ENCODE measurements around the gene BIN1. TPM values are rescaled to one million over a fixed set of nuclear protein-coding genes. Genes with fewer than 3 reads are reported as not detected.
A peak's percentile ranks its signal among the peaks of the same experiment; 100 is the strongest.

The BIN1 gene
- total RNA-seq, 1 experiment from 2014 or later: 58.6 TPM

DNA sequence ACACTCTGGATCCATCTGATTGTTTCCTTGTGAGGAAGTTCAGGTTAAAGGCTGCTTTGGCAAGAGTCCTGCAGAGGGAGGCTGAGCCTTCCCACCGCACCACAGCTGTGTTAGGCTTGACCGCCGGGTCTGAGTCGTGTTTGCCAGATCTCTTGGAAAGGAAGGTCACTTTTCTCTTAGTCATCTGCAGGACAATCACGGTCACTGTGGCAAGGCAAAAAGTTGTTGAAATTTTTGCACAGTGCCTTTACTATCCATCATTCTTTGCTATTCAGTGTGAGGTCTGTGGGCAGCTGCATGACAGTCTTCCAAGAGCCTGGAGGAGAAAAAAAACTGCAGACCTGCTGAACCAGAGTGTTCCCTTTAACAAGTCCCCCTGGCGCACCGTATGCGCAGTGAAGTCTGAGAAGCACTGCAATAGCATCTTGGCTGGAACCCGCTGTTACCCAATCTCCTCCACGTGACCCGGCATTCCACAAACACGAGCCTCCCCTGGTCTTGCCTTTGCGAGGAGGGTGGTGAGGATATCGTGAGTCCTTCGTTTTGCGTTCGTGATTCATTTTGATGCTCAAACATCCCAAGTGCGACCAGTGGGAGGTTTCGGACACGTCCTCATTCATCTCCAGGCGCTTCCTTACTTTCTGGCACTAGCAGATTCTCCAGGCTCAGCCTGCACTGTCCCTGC is 23.0 kb downstream of the BIN1 start:
- TF ChIP-seq SIN3A (IDR thresholded peaks at IDR 0.05; ENCODE audit: borderline replicate concordance, insufficient read depth, low read depth, low read length) (no peak), POLR2AphosphoS5 (IDR thresholded peaks at IDR 0.05; ENCODE audit: low read depth, low read length) (no peak), TCF7L2 (IDR thresholded peaks at IDR 0.05; ENCODE audit: low read depth, low read length) (no peak)
- TF ChIP-seq, protein P1, sequence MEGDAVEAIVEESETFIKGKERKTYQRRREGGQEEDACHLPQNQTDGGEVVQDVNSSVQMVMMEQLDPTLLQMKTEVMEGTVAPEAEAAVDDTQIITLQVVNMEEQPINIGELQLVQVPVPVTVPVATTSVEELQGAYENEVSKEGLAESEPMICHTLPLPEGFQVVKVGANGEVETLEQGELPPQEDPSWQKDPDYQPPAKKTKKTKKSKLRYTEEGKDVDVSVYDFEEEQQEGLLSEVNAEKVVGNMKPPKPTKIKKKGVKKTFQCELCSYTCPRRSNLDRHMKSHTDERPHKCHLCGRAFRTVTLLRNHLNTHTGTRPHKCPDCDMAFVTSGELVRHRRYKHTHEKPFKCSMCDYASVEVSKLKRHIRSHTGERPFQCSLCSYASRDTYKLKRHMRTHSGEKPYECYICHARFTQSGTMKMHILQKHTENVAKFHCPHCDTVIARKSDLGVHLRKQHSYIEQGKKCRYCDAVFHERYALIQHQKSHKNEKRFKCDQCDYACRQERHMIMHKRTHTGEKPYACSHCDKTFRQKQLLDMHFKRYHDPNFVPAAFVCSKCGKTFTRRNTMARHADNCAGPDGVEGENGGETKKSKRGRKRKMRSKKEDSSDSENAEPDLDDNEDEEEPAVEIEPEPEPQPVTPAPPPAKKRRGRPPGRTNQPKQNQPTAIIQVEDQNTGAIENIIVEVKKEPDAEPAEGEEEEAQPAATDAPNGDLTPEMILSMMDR (IDR thresholded peaks at IDR 0.05): no peak
- TF ChIP-seq, protein P2, sequence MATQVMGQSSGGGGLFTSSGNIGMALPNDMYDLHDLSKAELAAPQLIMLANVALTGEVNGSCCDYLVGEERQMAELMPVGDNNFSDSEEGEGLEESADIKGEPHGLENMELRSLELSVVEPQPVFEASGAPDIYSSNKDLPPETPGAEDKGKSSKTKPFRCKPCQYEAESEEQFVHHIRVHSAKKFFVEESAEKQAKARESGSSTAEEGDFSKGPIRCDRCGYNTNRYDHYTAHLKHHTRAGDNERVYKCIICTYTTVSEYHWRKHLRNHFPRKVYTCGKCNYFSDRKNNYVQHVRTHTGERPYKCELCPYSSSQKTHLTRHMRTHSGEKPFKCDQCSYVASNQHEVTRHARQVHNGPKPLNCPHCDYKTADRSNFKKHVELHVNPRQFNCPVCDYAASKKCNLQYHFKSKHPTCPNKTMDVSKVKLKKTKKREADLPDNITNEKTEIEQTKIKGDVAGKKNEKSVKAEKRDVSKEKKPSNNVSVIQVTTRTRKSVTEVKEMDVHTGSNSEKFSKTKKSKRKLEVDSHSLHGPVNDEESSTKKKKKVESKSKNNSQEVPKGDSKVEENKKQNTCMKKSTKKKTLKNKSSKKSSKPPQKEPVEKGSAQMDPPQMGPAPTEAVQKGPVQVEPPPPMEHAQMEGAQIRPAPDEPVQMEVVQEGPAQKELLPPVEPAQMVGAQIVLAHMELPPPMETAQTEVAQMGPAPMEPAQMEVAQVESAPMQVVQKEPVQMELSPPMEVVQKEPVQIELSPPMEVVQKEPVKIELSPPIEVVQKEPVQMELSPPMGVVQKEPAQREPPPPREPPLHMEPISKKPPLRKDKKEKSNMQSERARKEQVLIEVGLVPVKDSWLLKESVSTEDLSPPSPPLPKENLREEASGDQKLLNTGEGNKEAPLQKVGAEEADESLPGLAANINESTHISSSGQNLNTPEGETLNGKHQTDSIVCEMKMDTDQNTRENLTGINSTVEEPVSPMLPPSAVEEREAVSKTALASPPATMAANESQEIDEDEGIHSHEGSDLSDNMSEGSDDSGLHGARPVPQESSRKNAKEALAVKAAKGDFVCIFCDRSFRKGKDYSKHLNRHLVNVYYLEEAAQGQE (IDR thresholded peaks at IDR 0.05; ENCODE audit: insufficient read depth in 1 of 2, low read depth in 2 of 2, low read length in 1 of 2): no peak
- ChIA-PET POLR2A (no interaction called here), CTCF (interaction anchor here (1.3 kb wide), 1 partner anchor 16 kb away, joined by 5 read pairs; no protein-coding TSS in a partner anchor)
- H3K27ac ChIP-seq (ENCODE audit: low read length): peak overlapping the region; percentile 18
- BruUV-seq (replicated peaks): no TSS peak
- ATAC-seq (no peak), DNase-seq (ENCODE audit: low read depth, low spot score) (no peak)
- in situ Hi-C loops (cut with HindIII; ENCODE audit: low pct_unique_long_range_greater_than_20kb, low sequenced_read_pairs): no loop called here
- peaks cover 59% of the 10 kb centered on the region for H3K4me1 ChIP-seq (ENCODE audit: control insufficient read depth, insufficient read depth, low read length)
- intact Hi-C loops (cut with micrococcal nuclease; ENCODE audit: unreplicated experiment): no loop called here
- H3K36me3 ChIP-seq (ENCODE audit: control insufficient read depth, insufficient read depth, low read length): no peaks in the 10 kb centered on the region
- H3K27me3 ChIP-seq (ENCODE audit: control insufficient read depth, insufficient read depth, low read length): no peaks in the 10 kb centered on the region
- H3K4me3 ChIP-seq (ENCODE audit: low read depth in 2 of 2, low read length in 2 of 2): no peak overlapping the region
- H3K9me3 ChIP-seq (ENCODE audit: control insufficient read depth, insufficient read depth, low read depth, low read length): no peaks in the 10 kb centered on the region

DNA sequence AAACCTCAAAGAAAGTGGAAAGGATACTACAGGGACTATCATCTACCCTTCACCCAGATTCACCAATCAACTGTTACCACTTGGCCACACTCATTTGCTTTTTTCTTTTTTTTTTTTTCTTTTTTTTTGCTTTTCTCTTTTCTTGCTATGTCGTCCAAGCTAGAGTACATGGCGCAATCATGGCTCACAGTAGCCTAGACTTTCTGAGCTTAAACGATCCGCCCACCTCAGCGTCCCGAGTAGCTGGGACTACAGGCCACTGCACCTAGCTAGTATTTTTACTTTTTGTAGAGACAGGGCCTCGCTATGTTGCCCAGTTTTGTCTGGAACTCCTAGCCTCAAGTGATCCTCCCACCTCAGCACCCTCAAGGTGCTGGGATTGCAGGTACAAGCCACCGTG is 24.0 kb downstream of the BIN1 start:
- no peak for TF ChIP-seq POLR2AphosphoS5 (IDR thresholded peaks at IDR 0.05; ENCODE audit: low read depth, low read length)
- TF ChIP-seq SIN3A (IDR thresholded peaks at IDR 0.05; ENCODE audit: borderline replicate concordance, insufficient read depth, low read depth, low read length): no peak
- TF ChIP-seq, protein P2 (IDR thresholded peaks at IDR 0.05; ENCODE audit: insufficient read depth in 1 of 2, low read depth in 2 of 2, low read length in 1 of 2): no peak
- TF ChIP-seq, protein P1 (IDR thresholded peaks at IDR 0.05): no peak
- no peak for TF ChIP-seq TCF7L2 (IDR thresholded peaks at IDR 0.05; ENCODE audit: low read depth, low read length)

More for the DNA sequence above, 24.0 kb downstream of the BIN1 start:
- ChIA-PET POLR2A (interaction anchor here (0.7 kb wide), 1 partner anchor 627 kb away, joined by 7 read pairs; no protein-coding TSS in a partner anchor), CTCF (no interaction called here)
- intact Hi-C loops (cut with micrococcal nuclease; ENCODE audit: unreplicated experiment): no loop called here
- Histone ChIP-seq H3K9me3 (ENCODE audit: control insufficient read depth, insufficient read depth, low read depth, low read length) (no peaks in the 10 kb centered on the region), H3K4me3 (ENCODE audit: low read depth in 2 of 2, low read length in 2 of 2) (no peak overlapping the region), H3K27ac (ENCODE audit: low read length) (no peak overlapping the region), H3K27me3 (ENCODE audit: control insufficient read depth, insufficient read depth, low read length) (no peaks in the 10 kb centered on the region), H3K4me1 (ENCODE audit: control insufficient read depth, insufficient read depth, low read length) (peaks cover 55% of the 10 kb centered on the region), H3K36me3 (ENCODE audit: control insufficient read depth, insufficient read depth, low read length) (no peaks in the 10 kb centered on the region)
- in situ Hi-C loops (cut with HindIII; ENCODE audit: low pct_unique_long_range_greater_than_20kb, low sequenced_read_pairs): no loop called here
- no peak for ATAC-seq
- BruUV-seq (replicated peaks): no TSS peak
- no peak for DNase-seq (ENCODE audit: low read depth, low spot score)

Measured in Panc1 (cell line).